IPS-20b (cell line): ENCODE measurements around the gene GNMT.

Source experiments
- H3K27ac ChIP-seq: one replicate; pipeline ENCODE4 v1.5.1; 2013; ENCODE audit warnings: low read length
- H3K27me3 ChIP-seq: 2 replicates; pipeline ENCODE4 v1.6.1; 2013; ENCODE audit warnings: mild to moderate bottlenecking, low read length, inconsistent platforms; ENCODE audit not compliant: insufficient read depth
- H3K36me3 ChIP-seq: 2 replicates; pipeline ENCODE4 v1.6.1; 2013; ENCODE audit warnings: low read depth, mild to moderate bottlenecking, inconsistent platforms, low read length, moderate library complexity; ENCODE audit not compliant: insufficient read depth
- H3K4me1 ChIP-seq: 2 replicates; pipeline ENCODE4 v1.6.1; 2013; ENCODE audit warnings: mild to moderate bottlenecking, control low read depth, inconsistent platforms, low read length, moderate library complexity; ENCODE audit not compliant: insufficient read depth
- H3K4me3 ChIP-seq: 2 replicates; pipeline ENCODE4 v1.5.1; 2013; ENCODE audit warnings: mild to moderate bottlenecking, low read length, inconsistent platforms
- H3K9ac ChIP-seq: 2 replicates; pipeline ENCODE4 v1.6.1; 2013; ENCODE audit warnings: low read depth, mild to moderate bottlenecking, inconsistent platforms, low read length, moderate library complexity
- H3K9me3 ChIP-seq: 2 replicates; pipeline ENCODE4 v1.6.1; 2013; ENCODE audit warnings: mild to moderate bottlenecking, low read depth, low read length, inconsistent platforms; ENCODE audit not compliant: insufficient read depth

The GNMT gene

GRCh38 chr6:43006251-43006650 is 45.7 kb downstream of the GNMT start:
- Histone ChIP-seq H3K9me3 (no peaks in the 10 kb centered on the region), H3K27me3 (no peaks in the 10 kb centered on the region), H3K4me3 (no peak overlapping the region), H3K4me1 (no peaks in the 10 kb centered on the region), H3K36me3 (peaks cover 55% of the 10 kb centered on the region), H3K27ac (no peak overlapping the region), H3K9ac (no peak overlapping the region)

GRCh38 chr6:43007126-43007525 is 46.6 kb downstream of the GNMT start:
- Histone ChIP-seq H3K27me3 (no peaks in the 10 kb centered on the region), H3K27ac (no peak overlapping the region), H3K4me3 (no peak overlapping the region), H3K9me3 (no peaks in the 10 kb centered on the region), H3K9ac (no peak overlapping the region), H3K36me3 (peaks cover 64% of the 10 kb centered on the region), H3K4me1 (peaks cover 1% of the 10 kb centered on the region; the same call in 1 of the 2 replicates)

GRCh38 chr6:43009124-43009523 is 48.6 kb downstream of the GNMT start:
- Histone ChIP-seq H3K36me3 (peaks cover 70% of the 10 kb centered on the region), H3K27me3 (no peaks in the 10 kb centered on the region), H3K4me3 (no peak overlapping the region), H3K9ac (no peak overlapping the region), H3K27ac (no peak overlapping the region), H3K9me3 (no peaks in the 10 kb centered on the region), H3K4me1 (peaks cover 10% of the 10 kb centered on the region; the same call in 1 of the 2 replicates)

- H3K4me1 ChIP-seq, result peaks cover 15% of the 10 kb centered on the region; the same call in 1 of the 2 replicates
- H3K9ac ChIP-seq, result no peak overlapping the region
- peaks cover 63% of the 10 kb centered on the region for H3K36me3 ChIP-seq
These were observed 50.7 kb downstream of the GNMT start for GRCh38 chr6:43011207-43011606.

GRCh38 chr6:43012364-43012763 is 51.8 kb downstream of the GNMT start:
- Histone ChIP-seq H3K27me3 (no peaks in the 10 kb centered on the region), H3K9me3 (no peaks in the 10 kb centered on the region), H3K27ac (no peak overlapping the region), H3K4me3 (peak overlapping the region; percentile 99), H3K36me3 (peaks cover 58% of the 10 kb centered on the region), H3K4me1 (peaks cover 15% of the 10 kb centered on the region; the same call in 1 of the 2 replicates), H3K9ac (peak overlapping the region; percentile 91)

More at GRCh38 chr6:43011207-43011606, 50.7 kb downstream of the GNMT start:
- Histone ChIP-seq H3K27me3 (no peaks in the 10 kb centered on the region), H3K4me3 (no peak overlapping the region), H3K9me3 (no peaks in the 10 kb centered on the region), H3K27ac (no peak overlapping the region)

- Histone ChIP-seq H3K27me3 (no peaks in the 10 kb centered on the region), H3K4me1 (peaks cover 15% of the 10 kb centered on the region; the same call in 1 of the 2 replicates), H3K36me3 (peaks cover 58% of the 10 kb centered on the region), H3K4me3 (peak overlapping the region; percentile 99), H3K9ac (peak overlapping the region; percentile 91), H3K9me3 (no peaks in the 10 kb centered on the region), H3K27ac (no peak overlapping the region)
These were observed 52.7 kb downstream of the GNMT start for GRCh38 chr6:43013097-43013842.
